Activated naive CD4-positive, alpha-beta T cell treated with anti-CD3 and anti-CD28 coated beads, Interleukin-2, amount 10 ng/mL, durations not matched to agents 7 days and 5 days (primary cell): Measurements from ENCODE around the gene ADAT1.

Source experiments
- CTCF ChIA-PET: fragments of 350-600 bp; sonication (Branson Sonifier 250); formaldehyde crosslinking; loops from one replicate; lab custom pipeline; 2021; ENCODE audit warnings: antibody characterized with exemption; lab: Charles Lee
- DNase-seq: peaks from one replicate; pipeline ENCODE4 v3.0.0-alpha.2; 2020
- H3K27ac Mint-ChIP-seq: one replicate; pipeline ENCODE4 v1.8.0; 2021; ENCODE audit warnings: mild to moderate bottlenecking, moderate library complexity, mixed read lengths
- H3K27me3 Mint-ChIP-seq: one replicate; pipeline ENCODE4 v1.8.0; 2021; ENCODE audit warnings: mild to moderate bottlenecking, mixed read lengths
- H3K36me3 Mint-ChIP-seq: one replicate; pipeline ENCODE4 v1.8.0; 2021; ENCODE audit warnings: mixed read lengths
- H3K4me1 Mint-ChIP-seq: one replicate; pipeline ENCODE4 v1.8.0; 2021; ENCODE audit warnings: mixed read lengths
- H3K4me3 Mint-ChIP-seq: one replicate; pipeline ENCODE4 v1.8.0; 2021; ENCODE audit warnings: mild to moderate bottlenecking, moderate library complexity, mixed read lengths
- H3K9me3 Mint-ChIP-seq: one replicate; pipeline ENCODE4 v1.8.0; 2021; ENCODE audit warnings: mixed read lengths

The ADAT1 gene

GRCh38 chr16:75555707-75556430 lies 67.2 kb downstream of the ADAT1 start, which contains the start of gene TMEM231:
Gene TMEM231, minus strand, starts transcription at chr16:75556252. Its CDS starts 43 bp downstream, at chr16:75556209.
- H3K4me1 Mint-ChIP-seq, result peaks cover 20% of the 10 kb centered on the region

GRCh38 chr16:75555213-75555706 lies 67.8 kb downstream of the ADAT1 start:
- Mint-ChIP-seq H3K36me3 (peaks cover 2% of the 10 kb centered on the region), H3K4me3 (peak overlapping the region; percentile 81), H3K27me3 (peaks cover 33% of the 10 kb centered on the region), H3K27ac (no peak overlapping the region), H3K4me1 (peaks cover 23% of the 10 kb centered on the region), H3K9me3 (no peaks in the 10 kb centered on the region)
- no peak for DNase-seq
- CTCF ChIA-PET, result interaction anchor here (0.7 to 1.5 kb wide), 2 partner anchors 66 to 84 kb away, joined by 4 read pairs; no protein-coding TSS in a partner anchor

More at GRCh38 chr16:75555707-75556430, 67.2 kb downstream of the ADAT1 start, which contains the start of gene TMEM231:
- H3K36me3 Mint-ChIP-seq, result peaks cover 2% of the 10 kb centered on the region
- CTCF ChIA-PET, result interaction anchor here (0.7 to 1.6 kb wide), 5 partner anchors 9 to 91 kb away, joined by 4 to 5 read pairs (median 4); no protein-coding TSS in a partner anchor
- H3K9me3 Mint-ChIP-seq, result no peaks in the 10 kb centered on the region
- DNase-seq, result peak; percentile 99
- H3K27ac Mint-ChIP-seq, result peak within 1 kb of the TSS; percentile 80
- H3K4me3 Mint-ChIP-seq, result peak within 1 kb of the TSS; percentile 81
- H3K27me3 Mint-ChIP-seq, result peaks cover 38% of the 10 kb centered on the region

GRCh38 chr16:75552951-75553350 lies 70.1 kb downstream of the ADAT1 start:
- H3K27me3 Mint-ChIP-seq, result peaks cover 20% of the 10 kb centered on the region
- H3K36me3 Mint-ChIP-seq, result peaks cover 2% of the 10 kb centered on the region
- no peak for DNase-seq
- H3K27ac Mint-ChIP-seq, result no peak overlapping the region
- H3K4me1 Mint-ChIP-seq, result peaks cover 29% of the 10 kb centered on the region
- CTCF ChIA-PET, result interaction anchor here (1.5 kb wide), 1 partner anchor 88 kb away, joined by 5 read pairs; the partner anchor contains the start of gene TMEM170A
- H3K9me3 Mint-ChIP-seq, result no peaks in the 10 kb centered on the region
- no peak overlapping the region for H3K4me3 Mint-ChIP-seq

- H3K9me3 Mint-ChIP-seq, result no peaks in the 10 kb centered on the region
- CTCF ChIA-PET, result interaction anchor here (0.8 to 3.5 kb wide), 12 partner anchors 9 to 351 kb away, joined by 3 to 32 read pairs (median 4); partner anchors contain the start of gene TMEM170A
- no peak overlapping the region for H3K27ac Mint-ChIP-seq
- peak; percentile 57 for DNase-seq
- H3K27me3 Mint-ChIP-seq, result peaks cover 23% of the 10 kb centered on the region
- H3K4me1 Mint-ChIP-seq, result peaks cover 19% of the 10 kb centered on the region
- H3K4me3 Mint-ChIP-seq, result no peak overlapping the region
- no peaks in the 10 kb centered on the region for H3K36me3 Mint-ChIP-seq
These were observed 72.8 kb downstream of the ADAT1 start for GRCh38 chr16:75550211-75550662.
